K562 (cell line): Measurements from ENCODE around the gene KCNMB4. TPM values are rescaled to one million over a fixed set of nuclear protein-coding genes. Genes with fewer than 3 reads are reported as not detected.
A peak's percentile ranks its signal among the peaks of the same experiment; 100 is the strongest.

Experiments
- DDX20 ChIP-seq: fragments of 450-650 bp; IDR thresholded peaks from 2 replicates; pipeline ENCODE4 v1.6.1; 2016; ENCODE audit warnings: missing genetic modification characterization, low read depth, mild to moderate bottlenecking, missing compliant biosample characterization, moderate library complexity
- DIDO1 ChIP-seq: fragments of 450-650 bp; IDR thresholded peaks from 2 replicates; pipeline ENCODE4 v1.6.1; 2016; ENCODE audit warnings: low read depth, missing biosample characterization, missing genetic modification characterization
- E2F4 ChIP-seq: sonication (generic); formaldehyde crosslinking; IDR thresholded peaks from 2 replicates; pipeline ENCODE4 v1.8.0; 2022; ENCODE audit warnings: mild to moderate bottlenecking, low read depth, missing genetic modification reagents
- KDM4B ChIP-seq, 2 experiments: fragments of 450-650 bp in 1 of 2; sonication (generic) in 1 of 2; IDR thresholded peaks; 2 replicates each; pipeline ENCODE4 v1.6.1; 2016 to 2017; ENCODE audit warnings: borderline replicate concordance in 2 of 2, antibody characterized with exemption in 1 of 2, low read depth in 1 of 2, mild to moderate bottlenecking in 1 of 2
- KDM5B ChIP-seq: fragments of 200-600 bp; sonication (generic); IDR thresholded peaks from 2 replicates; pipeline ENCODE4 v1.6.1; 2012; ENCODE audit warnings: low read depth, mild to moderate bottlenecking, moderate library complexity, low read length, control low read depth, inconsistent platforms; ENCODE audit not compliant: insufficient replicate concordance
- MAFF ChIP-seq: IDR thresholded peaks from 2 replicates; pipeline ENCODE4 v1.6.1; 2012; ENCODE audit warnings: low read length, improper control_type of control experiment
- MAFG ChIP-seq: fragments of 450-650 bp; conservative IDR thresholded peaks from 2 replicates; pipeline ENCODE4 v1.6.1; 2016; ENCODE audit warnings: missing genetic modification characterization, missing compliant biosample characterization
- NR1H2 ChIP-seq: sonication (generic); formaldehyde crosslinking; IDR thresholded peaks from 2 replicates; pipeline ENCODE4 v1.4.0; 2020; ENCODE audit warnings: mild to moderate bottlenecking, missing genetic modification reagents
- POLR2AphosphoS5 ChIP-seq: IDR thresholded peaks from 2 replicates; pipeline ENCODE4 v1.6.1; 2011; ENCODE audit warnings: mild to moderate bottlenecking, low read depth, low read length, moderate library complexity; ENCODE audit not compliant: control insufficient read depth, insufficient read depth
- SMARCB1 ChIP-seq: IDR thresholded peaks from 2 replicates; pipeline ENCODE4 v1.6.1; 2011; ENCODE audit warnings: improper control_type of control experiment, low read depth; ENCODE audit not compliant: insufficient read length
- ZKSCAN1 ChIP-seq: fragments of 150-350 bp; IDR thresholded peaks from 2 replicates; pipeline ENCODE4 v1.6.1; 2016; ENCODE audit warnings: low read depth, low read length
- ZNF316 ChIP-seq: fragments of 450-650 bp; IDR thresholded peaks from 2 replicates; pipeline ENCODE4 v1.6.1; 2016
- polyA plus RNA-seq, 8 experiments: library from polyadenylated mRNA; depleted of rRNA in 4 of 8; stranded (reverse) in 5 of 8; unstranded in 3 of 8; fragments of >200 nt; fragmentation: Nextera tagmentation in 2 of 8; fragmentation: Illumina TruSeq in 1 of 8; extraction: Ambion mirVana in 2 of 8; extraction: Trizol in 1 of 8; gene quantifications; 2 replicates each; pipeline versions ENCODE4 v1.2.1 to v1.2.3, GENCODE V29; 2011 to 2014; ENCODE audit warnings: inconsistent platforms in 1 of 8, missing spikeins in 1 of 8
- total RNA-seq, 7 experiments: library from RNA; depleted of rRNA in 6 of 7; stranded (reverse); fragments of >200 nt in 6 of 7; fragmentation: Illumina TruSeq in 2 of 7; extraction: Trizol in 2 of 7; gene quantifications; 2 replicates each; pipeline versions ENCODE4 v1.2.1 to v1.2.3, GENCODE V29; 2011 to 2021; ENCODE audit warnings: low replicate concordance in 1 of 7
- TF ChIP-seq, protein P1 (sequence below): fragments of 150-350 bp; IDR thresholded peaks from 2 replicates; pipeline ENCODE4 v1.6.1; 2014; ENCODE audit warnings: low read depth, mild to moderate bottlenecking, low read length, borderline replicate concordance

KCNMB4 gene
- total and polyA plus RNA-seq, 9 of the 15 experiments (the other 6 are each of a cell fraction or from before 2014, with no cell fraction given), result 0.01 to 0.14 (median 0.06) TPM; not detected in 1

GRCh38 chr12:70399311-70399710, 33.2 kb downstream of the KCNMB4 start (continued):
- TF ChIP-seq, protein P1, sequence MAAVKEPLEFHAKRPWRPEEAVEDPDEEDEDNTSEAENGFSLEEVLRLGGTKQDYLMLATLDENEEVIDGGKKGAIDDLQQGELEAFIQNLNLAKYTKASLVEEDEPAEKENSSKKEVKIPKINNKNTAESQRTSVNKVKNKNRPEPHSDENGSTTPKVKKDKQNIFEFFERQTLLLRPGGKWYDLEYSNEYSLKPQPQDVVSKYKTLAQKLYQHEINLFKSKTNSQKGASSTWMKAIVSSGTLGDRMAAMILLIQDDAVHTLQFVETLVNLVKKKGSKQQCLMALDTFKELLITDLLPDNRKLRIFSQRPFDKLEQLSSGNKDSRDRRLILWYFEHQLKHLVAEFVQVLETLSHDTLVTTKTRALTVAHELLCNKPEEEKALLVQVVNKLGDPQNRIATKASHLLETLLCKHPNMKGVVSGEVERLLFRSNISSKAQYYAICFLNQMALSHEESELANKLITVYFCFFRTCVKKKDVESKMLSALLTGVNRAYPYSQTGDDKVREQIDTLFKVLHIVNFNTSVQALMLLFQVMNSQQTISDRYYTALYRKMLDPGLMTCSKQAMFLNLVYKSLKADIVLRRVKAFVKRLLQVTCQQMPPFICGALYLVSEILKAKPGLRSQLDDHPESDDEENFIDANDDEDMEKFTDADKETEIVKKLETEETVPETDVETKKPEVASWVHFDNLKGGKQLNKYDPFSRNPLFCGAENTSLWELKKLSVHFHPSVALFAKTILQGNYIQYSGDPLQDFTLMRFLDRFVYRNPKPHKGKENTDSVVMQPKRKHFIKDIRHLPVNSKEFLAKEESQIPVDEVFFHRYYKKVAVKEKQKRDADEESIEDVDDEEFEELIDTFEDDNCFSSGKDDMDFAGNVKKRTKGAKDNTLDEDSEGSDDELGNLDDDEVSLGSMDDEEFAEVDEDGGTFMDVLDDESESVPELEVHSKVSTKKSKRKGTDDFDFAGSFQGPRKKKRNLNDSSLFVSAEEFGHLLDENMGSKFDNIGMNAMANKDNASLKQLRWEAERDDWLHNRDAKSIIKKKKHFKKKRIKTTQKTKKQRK, result no peak
- TF ChIP-seq SMARCB1 (no peak), MAFG (tag) (peak; percentile 34; the same call in 1 of the 2 replicates), DDX20 (tag) (no peak), E2F4 (CRISPR knock-in tag) (no peak), MAFF (no peak), DIDO1 (no peak), ZNF316 (peak; percentile 64), KDM4B (IDR thresholded peaks at IDR 0.05; ENCODE audit: borderline replicate concordance in 2 of 2, low read depth in 1 of 2) (no peak), ZKSCAN1 (no peak), NR1H2 (no peak), KDM5B (no peak), POLR2AphosphoS5 (no peak)
